ENCODE measurements around the gene SKP1. TPM values are rescaled to one million over a fixed set of nuclear protein-coding genes. Genes with fewer than 3 reads are reported as not detected.
A peak's percentile ranks its signal among the peaks of the same experiment; 100 is the strongest.

The SKP1 gene
- total and polyA plus RNA-seq, 9 of the 15 experiments (the other 6 are each of a cell fraction or from before 2014, with no cell fraction given) = 301 to 2,109 (median 639) TPM

DNA sequence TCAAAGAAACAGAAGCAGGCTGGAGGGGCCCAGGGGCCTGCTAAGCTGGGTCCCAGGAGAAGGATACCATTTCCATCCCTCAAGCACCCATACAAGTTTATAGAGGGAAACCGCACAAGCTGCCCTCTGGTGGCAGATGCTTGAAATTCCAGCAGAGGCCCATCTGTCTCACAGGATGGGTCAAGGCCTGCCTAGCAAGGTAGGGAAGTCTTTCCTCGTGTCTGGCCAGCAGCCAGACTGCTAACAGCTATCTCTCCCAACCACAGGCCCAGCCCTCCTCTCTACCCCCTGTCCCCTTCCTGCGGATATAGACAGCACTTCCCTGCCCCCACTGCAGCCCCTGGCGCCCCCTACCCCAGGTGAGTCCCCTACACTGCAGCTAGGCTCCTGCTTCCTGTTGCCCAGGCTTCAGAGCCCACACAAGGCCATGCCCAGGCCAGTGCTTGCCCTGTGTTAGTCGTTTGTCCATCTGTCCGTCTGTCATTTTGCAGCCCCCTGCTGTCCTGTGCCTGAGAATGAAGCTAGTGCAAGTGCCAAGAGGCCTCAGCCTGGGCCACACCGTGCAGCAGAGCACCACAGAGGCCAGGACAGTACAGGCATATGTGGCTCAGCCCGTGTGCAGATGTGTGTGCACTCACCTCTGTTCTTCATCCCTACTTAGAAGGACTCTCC, 36.1 kb downstream of the SKP1 start:
- peak; percentile 100 for FAIRE-seq
- Histone ChIP-seq H3K27me3 (ENCODE audit: control insufficient read depth in 2 of 2, insufficient read depth in 2 of 2, low read length in 2 of 2) (no peaks in the 10 kb centered on the region), H4K20me1 (replicated peaks; ENCODE audit: control insufficient read depth, insufficient read depth, low read length) (peaks cover 28% of the 10 kb centered on the region), H3K4me3 (no peak overlapping the region), H3K9ac (ENCODE audit: insufficient read depth in 1 of 2, low read depth in 2 of 2, low read length in 2 of 2) (peak overlapping the region in 1 of 2 experiments; percentile 40; a peak in 1 of 4 replicates), H3K9me3 (replicated peaks; ENCODE audit: control insufficient read depth, insufficient read depth, low read depth, low read length) (no peaks in the 10 kb centered on the region), H2AFZ (ENCODE audit: low read depth, low read length) (no peak overlapping the region), H3K27ac (ENCODE audit: extremely low read depth, low read depth, low read length) (peak overlapping the region; percentile 3; the same call in 2 of the 3 replicates), H3K9me1 (ENCODE audit: control insufficient read depth, insufficient read depth, low read length) (peaks cover 5% of the 10 kb centered on the region), H3K36me3 (ENCODE audit: control insufficient read depth, insufficient read depth, low read length) (peaks cover 79% of the 10 kb centered on the region; the same call in 2 of the 3 replicates), H3K4me1 (replicated peaks in 1 of 2; ENCODE audit: control insufficient read depth in 2 of 2, insufficient read depth in 2 of 2, low read length in 2 of 2) (peaks cover 10 to 31% of the 10 kb centered on the region in 2 experiments; a peak in 4 of 5 replicates), H3K4me2 (ENCODE audit: insufficient read depth, low read length) (peak overlapping the region; percentile 16; the same call in 1 of the 2 replicates), H3K79me2 (ENCODE audit: control insufficient read depth, insufficient read depth, low read length) (peaks cover 31% of the 10 kb centered on the region)
- ChIA-PET POLR2A (interaction anchor here (0.7 to 2.6 kb wide), 13 partner anchors 10 to 497 kb away, joined by 3 to 11 read pairs (median 3); partner anchors contain the start of gene SKP1), CTCF (ENCODE audit: low intra/inter-chr PET ratio) (interaction anchor here (0.8 to 2.9 kb wide), 3 partner anchors 38 to 148 kb away, joined by 3 to 39 read pairs (median 4); no protein-coding TSS in a partner anchor)
- in situ Hi-C loops (cut with MboI) = no loop called here
- peak; percentile 74 to 94 (median 82) for DNase-seq (ENCODE audit: extremely low read depth in 1 of 4, low spot score in 3 of 4)
- intact Hi-C loops (cut with micrococcal nuclease) = loop anchor here (1.0 kb wide), 2 partner anchors 38 to 101 kb away; no protein-coding TSS in a partner anchor
- WGBS (ENCODE audit: insufficient coverage, low coverage, missing lambda C conversion rate) = 4% methylated on average over 6 of the region's 8 CpGs
- ATAC-seq = peak; percentile 92
- BruUV-seq (replicated peaks) = no TSS peak
- TF ChIP-seq HSF4 (CRISPR knock-in tag; IDR thresholded peaks at IDR 0.05; ENCODE audit: borderline replicate concordance) (no peak), RBM25 (IDR thresholded peaks at IDR 0.05; ENCODE audit: low read depth, low read length, severe bottlenecking) (no peak), SMAD2 (IDR thresholded peaks at IDR 0.05; ENCODE audit: low read depth, low read length) (no peak), KLF13 (tag; IDR thresholded peaks at IDR 0.05; ENCODE audit: borderline replicate concordance, low read depth) (no peak), NFIX (CRISPR knock-in tag; IDR thresholded peaks at IDR 0.05; ENCODE audit: low read depth) (no peak), MAFF (IDR thresholded peaks at IDR 0.05; ENCODE audit: low read length) (no peak), BCL6 (CRISPR knock-in tag; IDR thresholded peaks at IDR 0.05) (no peak), TAL1 (IDR thresholded peaks at IDR 0.05) (peak; percentile 32; the same call in 1 of the 2 replicates), ZNF589 (CRISPR knock-in tag; IDR thresholded peaks at IDR 0.05; ENCODE audit: low read depth) (no peak), ZNF766 (CRISPR knock-in tag; conservative IDR thresholded peaks at IDR 0.05) (no peak), U2AF1 (optimal IDR thresholded peaks at IDR 0.05; ENCODE audit: low read depth, low read length) (no peak), RHOXF2B (CRISPR knock-in tag; conservative IDR thresholded peaks at IDR 0.05) (no peak), PTRF (tag; IDR thresholded peaks at IDR 0.05) (no peak), SP1 (CRISPR knock-in tag; IDR thresholded peaks at IDR 0.05) (0 out of 2 replicates have a peak, but pooled peaks have one; percentile 15)
- TF ChIP-seq, protein P1, sequence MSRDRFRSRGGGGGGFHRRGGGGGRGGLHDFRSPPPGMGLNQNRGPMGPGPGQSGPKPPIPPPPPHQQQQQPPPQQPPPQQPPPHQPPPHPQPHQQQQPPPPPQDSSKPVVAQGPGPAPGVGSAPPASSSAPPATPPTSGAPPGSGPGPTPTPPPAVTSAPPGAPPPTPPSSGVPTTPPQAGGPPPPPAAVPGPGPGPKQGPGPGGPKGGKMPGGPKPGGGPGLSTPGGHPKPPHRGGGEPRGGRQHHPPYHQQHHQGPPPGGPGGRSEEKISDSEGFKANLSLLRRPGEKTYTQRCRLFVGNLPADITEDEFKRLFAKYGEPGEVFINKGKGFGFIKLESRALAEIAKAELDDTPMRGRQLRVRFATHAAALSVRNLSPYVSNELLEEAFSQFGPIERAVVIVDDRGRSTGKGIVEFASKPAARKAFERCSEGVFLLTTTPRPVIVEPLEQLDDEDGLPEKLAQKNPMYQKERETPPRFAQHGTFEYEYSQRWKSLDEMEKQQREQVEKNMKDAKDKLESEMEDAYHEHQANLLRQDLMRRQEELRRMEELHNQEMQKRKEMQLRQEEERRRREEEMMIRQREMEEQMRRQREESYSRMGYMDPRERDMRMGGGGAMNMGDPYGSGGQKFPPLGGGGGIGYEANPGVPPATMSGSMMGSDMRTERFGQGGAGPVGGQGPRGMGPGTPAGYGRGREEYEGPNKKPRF (IDR thresholded peaks at IDR 0.05; ENCODE audit: low read depth, low read length) = no peak
- TF ChIP-seq, protein P2, sequence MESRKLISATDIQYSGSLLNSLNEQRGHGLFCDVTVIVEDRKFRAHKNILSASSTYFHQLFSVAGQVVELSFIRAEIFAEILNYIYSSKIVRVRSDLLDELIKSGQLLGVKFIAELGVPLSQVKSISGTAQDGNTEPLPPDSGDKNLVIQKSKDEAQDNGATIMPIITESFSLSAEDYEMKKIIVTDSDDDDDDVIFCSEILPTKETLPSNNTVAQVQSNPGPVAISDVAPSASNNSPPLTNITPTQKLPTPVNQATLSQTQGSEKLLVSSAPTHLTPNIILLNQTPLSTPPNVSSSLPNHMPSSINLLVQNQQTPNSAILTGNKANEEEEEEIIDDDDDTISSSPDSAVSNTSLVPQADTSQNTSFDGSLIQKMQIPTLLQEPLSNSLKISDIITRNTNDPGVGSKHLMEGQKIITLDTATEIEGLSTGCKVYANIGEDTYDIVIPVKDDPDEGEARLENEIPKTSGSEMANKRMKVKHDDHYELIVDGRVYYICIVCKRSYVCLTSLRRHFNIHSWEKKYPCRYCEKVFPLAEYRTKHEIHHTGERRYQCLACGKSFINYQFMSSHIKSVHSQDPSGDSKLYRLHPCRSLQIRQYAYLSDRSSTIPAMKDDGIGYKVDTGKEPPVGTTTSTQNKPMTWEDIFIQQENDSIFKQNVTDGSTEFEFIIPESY (CRISPR knock-in tag; IDR thresholded peaks at IDR 0.05) = no peak
- TF ChIP-seq, protein P3, sequence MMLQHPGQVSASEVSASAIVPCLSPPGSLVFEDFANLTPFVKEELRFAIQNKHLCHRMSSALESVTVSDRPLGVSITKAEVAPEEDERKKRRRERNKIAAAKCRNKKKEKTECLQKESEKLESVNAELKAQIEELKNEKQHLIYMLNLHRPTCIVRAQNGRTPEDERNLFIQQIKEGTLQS (IDR thresholded peaks at IDR 0.05) = no peak
- TF ChIP-seq, protein P3 (CRISPR knock-in tag; conservative IDR thresholded peaks at IDR 0.05) = no peak

Data from K562 (cell line).